ENCODE data around the gene LRRC74A. TPM values are rescaled to one million over a fixed set of nuclear protein-coding genes. Genes with fewer than 3 reads are reported as not detected.

The LRRC74A gene
- total RNA-seq, 1 experiment from 2014 or later: not detected

- H3K79me2 ChIP-seq (ENCODE audit: insufficient read depth, low read length): no peaks in the 10 kb centered on the region
- H3K4me1 Mint-ChIP-seq: peaks cover 17 to 18% of the 10 kb centered on the region in 2 experiments
Measured at GRCh38 chr14:76814726-76815645, 11.2 kb upstream of the LRRC74A start.

More at GRCh38 chr14:76814726-76815645, 11.2 kb upstream of the LRRC74A start:
- no peaks in the 10 kb centered on the region for H3K9me3 ChIP-seq (ENCODE audit: control insufficient read depth, low read depth, low read length)
- no peak overlapping the region for H3K27ac ChIP-seq (ENCODE audit: insufficient read length, low read depth, low read length)
- H3K4me1 ChIP-seq (ENCODE audit: insufficient read depth, low read length): peaks cover 4% of the 10 kb centered on the region; the same call in 1 of the 2 replicates
- H2BK120ac ChIP-seq (ENCODE audit: low read depth, low read length, poor library complexity, severe bottlenecking): no peak overlapping the region
- no peak overlapping the region for H2AK5ac ChIP-seq (ENCODE audit: insufficient read length, low read length)
- no peak overlapping the region for H3K14ac ChIP-seq (ENCODE audit: insufficient read depth, low read length)
- H3K23ac ChIP-seq (ENCODE audit: insufficient read length, low read depth, low read length): no peak overlapping the region
- Mint-ChIP-seq H3K4me3 (no peak overlapping the region), H3K36me3 (ENCODE audit: insufficient read depth in 1 of 3, low read depth in 3 of 3) (no peaks in the 10 kb centered on the region), H3K27ac (no peak overlapping the region), H3K9me3 (peaks cover 0 to 2% of the 10 kb centered on the region in 2 experiments; a peak in 3 of 5 replicates), H3K27me3 (ENCODE audit: low read depth) (no peaks in the 10 kb centered on the region; the same call in 1 of the 2 replicates)
- no peak overlapping the region for H3K56ac ChIP-seq (ENCODE audit: insufficient read length, low read depth, low read length)
- no peak overlapping the region for H2BK15ac ChIP-seq (ENCODE audit: low read depth, low read length)
- H2AFZ ChIP-seq (ENCODE audit: low read length): no peak overlapping the region
- no peaks in the 10 kb centered on the region for H4K20me1 ChIP-seq (ENCODE audit: control insufficient read depth, insufficient read depth, insufficient read length)
- peaks cover 10% of the 10 kb centered on the region for H3K23me2 ChIP-seq (ENCODE audit: insufficient read length, low read depth, low read length, poor library complexity, severe bottlenecking)
- H2BK12ac ChIP-seq (ENCODE audit: insufficient read length, low read depth, low read length): no peak overlapping the region
- TF ChIP-seq CTCF (conservative IDR thresholded peaks at IDR 0.05): no peak
- no peak overlapping the region for H4K5ac ChIP-seq (ENCODE audit: insufficient read length, low read depth, low read length)
- H4K8ac ChIP-seq (replicated peaks; ENCODE audit: insufficient read length, low read depth, low read length): no peak overlapping the region
- H3K27me3 ChIP-seq (ENCODE audit: insufficient read depth, low read length): no peaks in the 10 kb centered on the region
- H3K4me2 ChIP-seq (ENCODE audit: insufficient read depth, insufficient read length, low read length): no peak overlapping the region
- no peak for DNase-seq
- H3T11ph ChIP-seq (ENCODE audit: low read length): no peak overlapping the region
- no peak overlapping the region for H3K9ac ChIP-seq (ENCODE audit: extremely low read depth, insufficient read length, low read length)
- no peaks in the 10 kb centered on the region for H3K79me1 ChIP-seq (ENCODE audit: insufficient read depth, low read depth, low read length, poor library complexity, severe bottlenecking)
- H2BK5ac ChIP-seq (ENCODE audit: insufficient read length, low read length): no peak overlapping the region
- no peak overlapping the region for H2BK20ac ChIP-seq (ENCODE audit: low read depth, low read length, poor library complexity, severe bottlenecking)
- WGBS (ENCODE audit: extremely low coverage, insufficient read length, low lambda C conversion rate): no CpG with 5 or more reads among the region's 7 CpGs
- no peak overlapping the region for H3K18ac ChIP-seq (ENCODE audit: insufficient read length, low read depth, low read length)
- H3K4ac ChIP-seq (ENCODE audit: low read depth, low read length): no peak overlapping the region
- no peak overlapping the region for H4K91ac ChIP-seq (ENCODE audit: insufficient read length, low read depth, low read length)

All from H9 (cell line).